Mucosa of rectum (tissue), 2 donors: ENCODE data around the gene SLC26A1.
A peak's percentile ranks its signal among the peaks of the same experiment; 100 is the strongest.

Source experiments
- H3K27ac ChIP-seq, 2 donors: one replicate each; pipeline ENCODE4 v1.7.0; 2013; ENCODE audit warnings: inconsistent platforms in 2 of 2, low read depth in 2 of 2, low read length in 2 of 2
- H3K27me3 ChIP-seq, 2 donors: one replicate each; pipeline ENCODE4 v1.7.0; 2013; ENCODE audit warnings: low read length in 2 of 2; ENCODE audit not compliant: control insufficient read depth in 2 of 2, insufficient read depth in 2 of 2
- H3K36me3 ChIP-seq, 2 donors: one replicate each; pipeline ENCODE4 v1.7.0; 2013; ENCODE audit warnings: low read length in 2 of 2; ENCODE audit not compliant: control insufficient read depth in 2 of 2, insufficient read depth in 2 of 2
- H3K4me1 ChIP-seq, 2 donors: one replicate each; pipeline ENCODE4 v1.7.0; 2013; ENCODE audit warnings: low read length in 2 of 2, mild to moderate bottlenecking in 1 of 2; ENCODE audit not compliant: control insufficient read depth in 2 of 2, insufficient read depth in 2 of 2
- H3K4me3 ChIP-seq, 2 donors: one replicate each; pipeline ENCODE4 v1.7.0; 2013; ENCODE audit warnings: low read length in 2 of 2
- H3K9ac ChIP-seq, 2 donors: one replicate each; pipeline ENCODE4 v1.7.0; 2013; ENCODE audit warnings: low read length in 2 of 2, low read depth in 1 of 2, mild to moderate bottlenecking in 1 of 2
- H3K9me3 ChIP-seq, 2 donors: one replicate each; pipeline ENCODE4 v1.7.0; 2013; ENCODE audit warnings: low read length in 2 of 2; ENCODE audit not compliant: control insufficient read depth in 2 of 2
- donor health status: healthy.
- donor health status: Normal muscosa, but diverticular disease.

Gene SLC26A1

DNA sequence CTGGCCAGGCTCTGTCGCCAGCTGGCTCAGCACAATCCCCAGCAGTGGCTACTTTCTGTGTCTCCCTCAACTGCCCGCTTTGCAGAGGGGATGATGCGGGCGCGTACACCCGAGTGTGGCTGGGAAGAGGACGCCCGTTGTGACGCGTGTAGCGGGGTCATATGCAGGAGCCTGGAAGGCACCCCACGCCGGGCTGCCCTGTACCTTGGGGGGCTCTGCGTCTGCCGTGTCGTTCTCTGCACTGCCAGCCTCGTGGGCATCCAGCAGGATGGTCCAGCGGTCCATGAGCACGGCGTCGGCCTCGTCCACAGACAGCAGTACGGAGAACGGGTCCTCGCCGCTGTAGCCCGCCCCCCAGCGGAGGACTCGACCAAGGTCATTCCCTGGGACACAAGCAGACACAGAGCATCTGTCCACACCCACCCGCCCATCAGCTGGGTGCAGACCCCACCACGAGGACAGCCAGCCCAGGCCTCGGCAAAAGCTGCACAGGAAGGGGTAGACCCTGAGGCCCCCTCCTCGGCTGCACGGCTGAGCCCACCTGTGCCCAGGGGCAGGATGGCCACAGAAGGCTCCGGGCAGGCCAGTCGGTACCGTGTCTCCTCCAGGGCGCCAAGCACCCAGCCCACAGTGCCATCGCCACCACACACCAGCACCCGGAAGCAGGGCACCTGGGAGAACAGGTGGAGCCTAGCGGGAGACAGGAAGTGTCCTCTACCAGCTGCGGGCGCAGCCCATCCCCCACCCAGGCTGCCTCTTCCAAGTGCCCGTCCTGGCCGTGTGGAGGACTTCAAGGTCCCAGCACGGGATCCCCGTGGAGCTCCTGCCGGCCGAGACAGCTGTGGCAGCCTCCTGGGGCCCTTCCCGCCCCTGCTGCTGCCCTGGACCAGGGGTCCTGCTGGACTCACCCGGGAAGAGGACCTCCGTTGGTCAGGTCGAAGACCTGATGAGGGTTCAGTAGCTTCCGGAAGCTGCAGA, 30.7 kb downstream of the SLC26A1 start:
- H3K27me3 ChIP-seq, result no peaks in the 10 kb centered on the region
- H3K4me3 ChIP-seq, result peak overlapping the region; percentile 48 to 50
- H3K4me1 ChIP-seq, result peaks cover 17 to 23% of the 10 kb centered on the region in 2 donors
- H3K9me3 ChIP-seq, result no peaks in the 10 kb centered on the region
- peak overlapping the region; percentile 83 to 93 for H3K27ac ChIP-seq
- H3K9ac ChIP-seq, result peak overlapping the region; percentile 41 to 86
- H3K36me3 ChIP-seq, result peaks cover 38 to 51% of the 10 kb centered on the region in 2 donors

DNA sequence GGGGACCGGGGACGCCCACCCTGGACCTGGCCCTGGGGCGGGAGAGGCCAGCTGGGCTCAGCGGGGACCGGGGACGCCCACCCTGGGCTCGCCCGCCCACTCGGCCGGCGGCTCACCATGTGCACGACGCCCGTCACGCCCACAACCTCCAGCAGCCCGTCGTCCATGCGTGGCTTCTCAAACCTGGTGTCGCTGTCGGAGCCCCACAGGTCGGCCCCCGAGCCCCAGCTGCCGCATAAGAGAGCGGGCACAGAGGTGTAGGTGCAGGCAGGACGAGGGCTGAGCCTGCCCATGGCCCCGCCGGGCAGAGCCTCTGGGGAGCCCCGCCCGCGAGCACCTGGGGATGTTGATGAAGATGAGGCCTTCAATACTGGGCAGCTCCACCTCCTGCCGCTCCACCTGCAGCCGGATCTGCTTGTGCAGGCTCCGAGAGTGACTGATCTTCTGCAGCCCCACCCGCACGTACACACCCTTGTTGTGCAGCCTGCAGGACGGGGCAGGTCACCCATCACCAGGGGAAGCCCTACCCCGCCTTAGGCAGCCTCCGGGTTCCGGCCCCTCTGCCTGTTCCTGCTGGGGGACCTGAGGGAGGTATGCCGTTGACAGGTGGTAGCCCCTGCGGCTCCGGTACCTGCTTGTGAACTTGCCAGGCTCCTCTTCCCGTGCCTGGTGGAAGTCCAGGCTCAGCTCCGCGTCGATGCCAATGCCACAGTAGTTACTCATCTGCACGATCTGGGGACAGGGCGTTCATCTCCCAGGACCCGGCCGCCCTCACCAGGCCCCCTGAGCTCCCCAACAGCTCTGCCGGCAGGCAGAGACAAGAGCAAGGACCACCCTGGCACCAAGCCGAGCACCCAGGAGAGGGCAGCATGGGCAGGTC, 31.6 kb downstream of the SLC26A1 start:
- Histone ChIP-seq H3K27me3 (no peaks in the 10 kb centered on the region), H3K4me3 (peak overlapping the region; percentile 44 to 48), H3K9ac (peak overlapping the region in 1 of 2 donors; percentile 86), H3K4me1 (peaks cover 17 to 23% of the 10 kb centered on the region in 2 donors), H3K36me3 (peaks cover 31 to 51% of the 10 kb centered on the region in 2 donors), H3K9me3 (no peaks in the 10 kb centered on the region), H3K27ac (peak overlapping the region; percentile 83 to 93)

- Histone ChIP-seq H3K27ac (peak overlapping the region in 1 of 2 donors; percentile 41), H3K27me3 (no peaks in the 10 kb centered on the region), H3K4me3 (no peak overlapping the region), H3K9ac (no peak overlapping the region), H3K36me3 (peaks cover 29 to 46% of the 10 kb centered on the region in 2 donors), H3K4me1 (peaks cover 17 to 23% of the 10 kb centered on the region in 2 donors), H3K9me3 (no peaks in the 10 kb centered on the region)
These were observed 32.4 kb downstream of the SLC26A1 start for GRCh38 chr4:960636-961350.

DNA sequence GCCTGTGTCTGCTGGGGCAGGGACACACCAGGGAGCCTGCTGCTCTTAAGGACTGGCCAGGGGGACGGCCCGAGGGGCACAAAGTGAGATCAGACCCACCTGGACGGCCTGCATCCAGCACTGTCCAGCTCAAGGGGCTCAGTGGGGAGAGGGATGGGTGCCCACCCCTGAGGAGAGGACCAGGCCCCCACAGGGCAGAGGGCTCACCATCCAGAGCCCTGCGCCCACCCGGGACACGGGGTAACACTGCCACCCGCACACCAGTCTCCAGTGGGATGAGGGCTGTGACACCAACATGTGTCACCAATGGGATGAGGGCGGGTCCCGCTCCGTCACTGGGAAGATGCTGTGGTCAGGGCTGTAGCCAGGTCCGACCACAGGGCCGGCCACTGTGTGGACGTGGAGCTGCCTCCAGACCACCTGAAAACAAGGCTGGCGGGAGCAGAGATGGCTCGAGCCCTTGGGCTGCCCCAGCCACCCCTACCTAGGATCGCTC, 33.0 kb downstream of the SLC26A1 start:
- Histone ChIP-seq H3K4me1 (peaks cover 17 to 23% of the 10 kb centered on the region in 2 donors), H3K27me3 (no peaks in the 10 kb centered on the region), H3K4me3 (no peak overlapping the region), H3K36me3 (peaks cover 29 to 40% of the 10 kb centered on the region in 2 donors), H3K9me3 (no peaks in the 10 kb centered on the region), H3K9ac (no peak overlapping the region), H3K27ac (no peak overlapping the region)

GRCh38 chr4:959338-960139, 33.7 kb downstream of the SLC26A1 start:
- H3K36me3 ChIP-seq, result peaks cover 29 to 34% of the 10 kb centered on the region in 2 donors
- H3K9me3 ChIP-seq, result no peaks in the 10 kb centered on the region
- H3K4me3 ChIP-seq, result no peak overlapping the region
- no peak overlapping the region for H3K9ac ChIP-seq
- H3K27ac ChIP-seq, result no peak overlapping the region
- no peaks in the 10 kb centered on the region for H3K27me3 ChIP-seq
- peaks cover 17 to 23% of the 10 kb centered on the region in 2 donors for H3K4me1 ChIP-seq

- H3K27me3 ChIP-seq, result no peaks in the 10 kb centered on the region
- peaks cover 17 to 23% of the 10 kb centered on the region in 2 donors for H3K4me1 ChIP-seq
- peaks cover 29 to 30% of the 10 kb centered on the region in 2 donors for H3K36me3 ChIP-seq
- H3K9ac ChIP-seq, result no peak overlapping the region
- no peak overlapping the region for H3K4me3 ChIP-seq
- no peaks in the 10 kb centered on the region for H3K9me3 ChIP-seq
- no peak overlapping the region for H3K27ac ChIP-seq
These were observed 34.4 kb downstream of the SLC26A1 start for GRCh38 chr4:958696-959337.

GRCh38 chr4:958314-958665, 34.9 kb downstream of the SLC26A1 start:
- no peak overlapping the region for H3K27ac ChIP-seq
- no peak overlapping the region for H3K4me3 ChIP-seq
- peaks cover 29 to 30% of the 10 kb centered on the region in 2 donors for H3K36me3 ChIP-seq
- H3K27me3 ChIP-seq, result no peaks in the 10 kb centered on the region
- H3K9ac ChIP-seq, result no peak overlapping the region
- peaks cover 12 to 19% of the 10 kb centered on the region in 2 donors for H3K4me1 ChIP-seq
- H3K9me3 ChIP-seq, result no peaks in the 10 kb centered on the region

- Histone ChIP-seq H3K9me3 (no peaks in the 10 kb centered on the region), H3K27me3 (no peaks in the 10 kb centered on the region), H3K4me1 (peaks cover 8 to 14% of the 10 kb centered on the region in 2 donors), H3K4me3 (no peak overlapping the region), H3K36me3 (peaks cover 29 to 30% of the 10 kb centered on the region in 2 donors), H3K27ac (no peak overlapping the region), H3K9ac (no peak overlapping the region)
These were observed 35.5 kb downstream of the SLC26A1 start for GRCh38 chr4:957581-958313.
